ENCODE data around the gene TRABD.

DNA sequence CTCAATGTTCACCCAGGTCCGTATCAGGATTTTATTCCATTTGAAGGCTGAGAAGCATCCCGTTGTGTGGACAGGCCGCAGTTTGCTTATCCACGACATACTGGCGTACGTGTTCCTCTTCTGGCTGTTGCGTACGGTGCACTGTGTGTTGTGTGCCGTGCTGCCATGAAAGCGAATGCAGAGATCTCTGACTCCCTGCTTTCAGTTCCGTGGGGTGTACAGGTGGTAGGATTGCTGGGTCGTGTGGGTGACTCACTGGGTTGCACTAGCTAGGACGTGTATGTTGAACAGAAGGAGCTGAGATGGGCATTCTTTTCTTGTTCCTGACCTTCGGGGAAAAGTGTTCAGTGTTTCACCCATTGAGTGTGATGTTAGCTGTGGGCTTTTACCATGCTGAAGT lies 25.4 kb downstream of the TRABD start:
- TF ChIP-seq, protein P1, sequence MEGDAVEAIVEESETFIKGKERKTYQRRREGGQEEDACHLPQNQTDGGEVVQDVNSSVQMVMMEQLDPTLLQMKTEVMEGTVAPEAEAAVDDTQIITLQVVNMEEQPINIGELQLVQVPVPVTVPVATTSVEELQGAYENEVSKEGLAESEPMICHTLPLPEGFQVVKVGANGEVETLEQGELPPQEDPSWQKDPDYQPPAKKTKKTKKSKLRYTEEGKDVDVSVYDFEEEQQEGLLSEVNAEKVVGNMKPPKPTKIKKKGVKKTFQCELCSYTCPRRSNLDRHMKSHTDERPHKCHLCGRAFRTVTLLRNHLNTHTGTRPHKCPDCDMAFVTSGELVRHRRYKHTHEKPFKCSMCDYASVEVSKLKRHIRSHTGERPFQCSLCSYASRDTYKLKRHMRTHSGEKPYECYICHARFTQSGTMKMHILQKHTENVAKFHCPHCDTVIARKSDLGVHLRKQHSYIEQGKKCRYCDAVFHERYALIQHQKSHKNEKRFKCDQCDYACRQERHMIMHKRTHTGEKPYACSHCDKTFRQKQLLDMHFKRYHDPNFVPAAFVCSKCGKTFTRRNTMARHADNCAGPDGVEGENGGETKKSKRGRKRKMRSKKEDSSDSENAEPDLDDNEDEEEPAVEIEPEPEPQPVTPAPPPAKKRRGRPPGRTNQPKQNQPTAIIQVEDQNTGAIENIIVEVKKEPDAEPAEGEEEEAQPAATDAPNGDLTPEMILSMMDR (IDR thresholded peaks at IDR 0.05), result no peak
- TF ChIP-seq EP300 (IDR thresholded peaks at IDR 0.05), result no peak
